ENCODE measurements around the gene ANKS6. TPM values are rescaled to one million over a fixed set of nuclear protein-coding genes. Genes with fewer than 3 reads are reported as not detected.

Gene ANKS6
- 24.1 and 25.6 TPM in 2 replicates for total RNA-seq

DNA sequence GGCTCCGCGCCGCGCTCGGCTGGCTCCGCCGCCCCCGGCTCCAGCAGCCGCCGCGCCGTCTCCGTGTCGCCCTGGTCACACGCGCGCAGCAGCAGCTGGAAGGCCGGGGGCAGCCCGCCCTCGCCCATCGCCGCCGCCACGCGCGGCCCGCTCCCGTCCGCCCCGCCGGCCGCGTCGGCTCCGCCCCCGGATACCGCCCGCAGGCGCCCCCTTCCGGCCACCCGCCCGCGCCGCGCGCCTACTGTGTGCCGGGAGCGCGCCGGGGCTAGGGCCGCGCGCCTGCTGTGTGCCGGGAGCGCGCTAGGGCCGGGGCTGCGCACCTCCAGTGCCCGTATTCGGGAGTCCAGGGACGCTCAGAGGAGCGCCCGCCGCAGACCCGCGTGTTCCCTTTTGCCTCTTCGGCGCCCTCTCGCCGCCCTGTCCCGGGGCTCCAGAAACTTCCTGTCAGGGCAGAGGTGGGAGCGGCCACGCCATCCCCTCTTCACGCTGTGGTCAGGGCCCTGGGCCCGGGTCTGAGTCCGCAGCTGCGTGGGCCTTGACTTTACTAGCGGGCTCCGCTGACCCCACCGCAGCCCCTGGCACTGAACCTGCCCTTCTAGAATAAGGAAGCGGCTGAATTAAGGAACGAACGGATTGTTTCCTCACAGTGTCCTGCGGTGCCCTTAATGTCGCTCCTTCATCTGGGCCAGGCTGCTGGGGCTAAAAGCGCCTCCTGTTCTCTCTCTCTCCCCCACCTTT, at the start of gene ANKS6:
TSS of gene ANKS6 (minus strand) at position 192 of the 738 bp plus-strand sequence. CDS start at position 128, 64 bp downstream.

GRCh38 chr9:98807070-98807813, 10.9 kb upstream of the ANKS6 start, which contains the start of gene GALNT12:
TSS of gene GALNT12 (plus strand) at chr9:98807670. CDS start at chr9:98807699, 29 bp downstream.

GRCh38 chr9:98708933-98709911, 87.1 kb downstream of the ANKS6 start, which contains the start of gene GABBR2:
TSS of gene GABBR2 (minus strand) at chr9:98708935. CDS start at chr9:98708737, 198 bp downstream.

Other genes with a start within 250 kb of the ANKS6 start
- 0.11 and 0.12 TPM in 2 replicates for gene GABBR2, start 87.6 kb downstream of the ANKS6 start, total RNA-seq
- 69.5 and 98.7 TPM in 2 replicates for gene GALNT12, start 11.1 kb upstream of the ANKS6 start, total RNA-seq
- 23.9 and 104 TPM in 2 replicates for gene COL15A1, start 147.4 kb upstream of the ANKS6 start, total RNA-seq